ENCODE measurements around the gene MAP4K3.
A peak's percentile ranks its signal among the peaks of the same experiment; 100 is the strongest.

MAP4K3 gene

GRCh38 chr2:39466311-39466710, 29.2 kb upstream of the MAP4K3 start:
- ATAC-seq (replicated peaks) (no peak), DNase-seq (no peak)
- peaks cover 32 to 49% of the 10 kb centered on the region in 2 donors for H3K4me1 Mint-ChIP-seq
- H3K27me3 Mint-ChIP-seq: no peaks in the 10 kb centered on the region
- H3K4me3 Mint-ChIP-seq: no peak overlapping the region
- no peak overlapping the region for H3K27ac Mint-ChIP-seq
- H3K9me3 Mint-ChIP-seq: no peaks in the 10 kb centered on the region
- peaks cover 3 to 10% of the 10 kb centered on the region in 2 donors for H3K36me3 Mint-ChIP-seq

- Mint-ChIP-seq H3K4me3 (no peak overlapping the region), H3K27me3 (no peaks in the 10 kb centered on the region)
- no peak for ATAC-seq (replicated peaks)
These were observed 27.8 kb upstream of the MAP4K3 start for GRCh38 chr2:39464864-39465263.

GRCh38 chr2:39455826-39456225, 18.7 kb upstream of the MAP4K3 start:
- no peak overlapping the region for H3K27ac Mint-ChIP-seq
- DNase-seq (no peak), ATAC-seq (replicated peaks) (no peak)
- peaks cover 5 to 8% of the 10 kb centered on the region in 2 donors for H3K9me3 Mint-ChIP-seq
- H3K36me3 Mint-ChIP-seq: peaks cover 21 to 46% of the 10 kb centered on the region in 2 donors
- H3K4me1 Mint-ChIP-seq: peaks cover 4 to 6% of the 10 kb centered on the region in 2 donors
- H3K4me3 Mint-ChIP-seq: no peak overlapping the region
- H3K27me3 Mint-ChIP-seq: no peaks in the 10 kb centered on the region

More at GRCh38 chr2:39464864-39465263, 27.8 kb upstream of the MAP4K3 start:
- no peak overlapping the region for H3K27ac Mint-ChIP-seq
- H3K9me3 Mint-ChIP-seq: no peaks in the 10 kb centered on the region
- H3K36me3 Mint-ChIP-seq: peaks cover 3 to 16% of the 10 kb centered on the region in 2 donors
- H3K4me1 Mint-ChIP-seq: peaks cover 22 to 35% of the 10 kb centered on the region in 2 donors
- no peak for DNase-seq

GRCh38 chr2:39452396-39452795, 15.3 kb upstream of the MAP4K3 start:
- H3K4me3 Mint-ChIP-seq: no peak overlapping the region
- H3K27me3 Mint-ChIP-seq: no peaks in the 10 kb centered on the region
- peaks cover 0 to 1% of the 10 kb centered on the region in 2 donors for H3K9me3 Mint-ChIP-seq
- H3K36me3 Mint-ChIP-seq: peaks cover 15 to 30% of the 10 kb centered on the region in 2 donors
- H3K27ac Mint-ChIP-seq: no peak overlapping the region
- ATAC-seq (replicated peaks) (no peak), DNase-seq (no peak)
- H3K4me1 Mint-ChIP-seq: peaks cover 4 to 6% of the 10 kb centered on the region in 2 donors

GRCh38 chr2:39451954-39452353, 14.9 kb upstream of the MAP4K3 start:
- Mint-ChIP-seq H3K4me1 (peaks cover 4 to 6% of the 10 kb centered on the region in 2 donors), H3K27me3 (no peaks in the 10 kb centered on the region), H3K36me3 (peaks cover 15 to 30% of the 10 kb centered on the region in 2 donors), H3K9me3 (peaks cover 0 to 1% of the 10 kb centered on the region in 2 donors), H3K4me3 (no peak overlapping the region), H3K27ac (no peak overlapping the region)
- DNase-seq: no peak
- no peak for ATAC-seq (replicated peaks)

- H3K4me3 Mint-ChIP-seq: no peak overlapping the region
- H3K27ac Mint-ChIP-seq: no peak overlapping the region
- peaks cover 4 to 6% of the 10 kb centered on the region in 2 donors for H3K4me1 Mint-ChIP-seq
- ATAC-seq (replicated peaks): no peak
- H3K9me3 Mint-ChIP-seq: peaks cover 3% of the 10 kb centered on the region in 2 donors
- peaks cover 14 to 32% of the 10 kb centered on the region in 2 donors for H3K36me3 Mint-ChIP-seq
- no peak for DNase-seq
- H3K27me3 Mint-ChIP-seq: no peaks in the 10 kb centered on the region
These were observed 11.1 kb upstream of the MAP4K3 start for GRCh38 chr2:39448169-39448502.

GRCh38 chr2:39447266-39448168, 10.4 kb upstream of the MAP4K3 start:
- DNase-seq (no peak), ATAC-seq (replicated peaks) (no peak)
- Mint-ChIP-seq H3K9me3 (peaks cover 3 to 7% of the 10 kb centered on the region in 2 donors), H3K4me3 (no peak overlapping the region), H3K4me1 (peaks cover 6% of the 10 kb centered on the region in 2 donors), H3K27ac (no peak overlapping the region), H3K36me3 (peaks cover 20 to 36% of the 10 kb centered on the region in 2 donors), H3K27me3 (no peaks in the 10 kb centered on the region)

GRCh38 chr2:39445934-39446333, 8.8 kb upstream of the MAP4K3 start:
- Mint-ChIP-seq H3K27me3 (no peaks in the 10 kb centered on the region), H3K36me3 (peaks cover 22 to 36% of the 10 kb centered on the region in 2 donors), H3K27ac (no peak overlapping the region), H3K9me3 (peaks cover 7 to 11% of the 10 kb centered on the region in 2 donors), H3K4me1 (peaks cover under 1 to 3% of the 10 kb centered on the region in 2 donors), H3K4me3 (no peak overlapping the region)
- ATAC-seq (replicated peaks) (no peak), DNase-seq (no peak)

- Mint-ChIP-seq H3K36me3 (peaks cover 22 to 38% of the 10 kb centered on the region in 2 donors), H3K4me1 (peaks cover 5 to 14% of the 10 kb centered on the region in 2 donors), H3K27me3 (no peaks in the 10 kb centered on the region), H3K4me3 (no peak overlapping the region), H3K27ac (no peak overlapping the region), H3K9me3 (peaks cover 7 to 11% of the 10 kb centered on the region in 2 donors)
- ATAC-seq (replicated peaks): no peak
- no peak for DNase-seq
These were observed 5.9 kb upstream of the MAP4K3 start for GRCh38 chr2:39443009-39443408.

- DNase-seq: peak; percentile 26
- H3K27me3 Mint-ChIP-seq: no peaks in the 10 kb centered on the region
- peaks cover 16 to 48% of the 10 kb centered on the region in 2 donors for H3K4me1 Mint-ChIP-seq
- peaks cover 4 to 5% of the 10 kb centered on the region in 2 donors for H3K9me3 Mint-ChIP-seq
- peak; percentile 68 to 69 for ATAC-seq (replicated peaks)
- peaks cover 14 to 21% of the 10 kb centered on the region in 2 donors for H3K36me3 Mint-ChIP-seq
- H3K4me3 Mint-ChIP-seq: peak overlapping the region; percentile 86 to 94
- H3K27ac Mint-ChIP-seq: peak overlapping the region; percentile 95
These were observed 624 bp upstream of the MAP4K3 start for GRCh38 chr2:39437522-39438296.

- ATAC-seq (replicated peaks): no peak
- H3K27me3 Mint-ChIP-seq: no peaks in the 10 kb centered on the region
- H3K27ac Mint-ChIP-seq: peak overlapping the region; percentile 84
- peaks cover 8 to 13% of the 10 kb centered on the region in 2 donors for H3K36me3 Mint-ChIP-seq
- peak overlapping the region; percentile 86 to 94 for H3K4me3 Mint-ChIP-seq
- no peak for DNase-seq
- peaks cover 20 to 63% of the 10 kb centered on the region in 2 donors for H3K4me1 Mint-ChIP-seq
- no peaks in the 10 kb centered on the region for H3K9me3 Mint-ChIP-seq
These were observed 1.1 kb downstream of the MAP4K3 start for GRCh38 chr2:39435741-39436591.

- no peaks in the 10 kb centered on the region for H3K27me3 Mint-ChIP-seq
- no peak for ATAC-seq (replicated peaks)
- H3K9me3 Mint-ChIP-seq: no peaks in the 10 kb centered on the region
- no peak overlapping the region for H3K27ac Mint-ChIP-seq
- DNase-seq: no peak
- peaks cover 20 to 63% of the 10 kb centered on the region in 2 donors for H3K4me1 Mint-ChIP-seq
- H3K4me3 Mint-ChIP-seq: peak overlapping the region; percentile 86 to 94
- peaks cover 8 to 11% of the 10 kb centered on the region in 2 donors for H3K36me3 Mint-ChIP-seq
These were observed 1.9 kb downstream of the MAP4K3 start for GRCh38 chr2:39435234-39435633.

GRCh38 chr2:39434233-39434897, 2.7 kb downstream of the MAP4K3 start:
- Mint-ChIP-seq H3K4me1 (peaks cover 16 to 56% of the 10 kb centered on the region in 2 donors), H3K9me3 (no peaks in the 10 kb centered on the region), H3K36me3 (peaks cover 8% of the 10 kb centered on the region in 2 donors), H3K4me3 (no peak overlapping the region), H3K27me3 (no peaks in the 10 kb centered on the region), H3K27ac (no peak overlapping the region)
- ATAC-seq (replicated peaks) (no peak), DNase-seq (no peak)

All from stimulated activated naive B cell treated with anti-CD40 and anti-IgM and Interleukin-4, amounts not matched to agents 10 μg/mL and 1 μg/mL and 100 μg/mL, for 72 hours (primary cell).